HG03565 (cell line): ENCODE results near the gene UNKL.
A peak's percentile ranks its signal among the peaks of the same experiment; 100 is the strongest.

Source experiments
- ATAC-seq: cut with Tn5 transposase; IDR thresholded peaks from one replicate; pipeline ENCODE4 v1.9.1; 2021; ENCODE audit warnings: mild to moderate bottlenecking, moderate library complexity; ENCODE audit not compliant: unreplicated experiment

Gene UNKL

GRCh38 chr16:1356061-1356900, 58.2 kb downstream of the UNKL start:
- ATAC-seq = no peak

- no peak for ATAC-seq
Measured at GRCh38 chr16:1355591-1355990, 58.9 kb downstream of the UNKL start.

- no peak for ATAC-seq
Measured at GRCh38 chr16:1354815-1355540, 59.5 kb downstream of the UNKL start.

DNA sequence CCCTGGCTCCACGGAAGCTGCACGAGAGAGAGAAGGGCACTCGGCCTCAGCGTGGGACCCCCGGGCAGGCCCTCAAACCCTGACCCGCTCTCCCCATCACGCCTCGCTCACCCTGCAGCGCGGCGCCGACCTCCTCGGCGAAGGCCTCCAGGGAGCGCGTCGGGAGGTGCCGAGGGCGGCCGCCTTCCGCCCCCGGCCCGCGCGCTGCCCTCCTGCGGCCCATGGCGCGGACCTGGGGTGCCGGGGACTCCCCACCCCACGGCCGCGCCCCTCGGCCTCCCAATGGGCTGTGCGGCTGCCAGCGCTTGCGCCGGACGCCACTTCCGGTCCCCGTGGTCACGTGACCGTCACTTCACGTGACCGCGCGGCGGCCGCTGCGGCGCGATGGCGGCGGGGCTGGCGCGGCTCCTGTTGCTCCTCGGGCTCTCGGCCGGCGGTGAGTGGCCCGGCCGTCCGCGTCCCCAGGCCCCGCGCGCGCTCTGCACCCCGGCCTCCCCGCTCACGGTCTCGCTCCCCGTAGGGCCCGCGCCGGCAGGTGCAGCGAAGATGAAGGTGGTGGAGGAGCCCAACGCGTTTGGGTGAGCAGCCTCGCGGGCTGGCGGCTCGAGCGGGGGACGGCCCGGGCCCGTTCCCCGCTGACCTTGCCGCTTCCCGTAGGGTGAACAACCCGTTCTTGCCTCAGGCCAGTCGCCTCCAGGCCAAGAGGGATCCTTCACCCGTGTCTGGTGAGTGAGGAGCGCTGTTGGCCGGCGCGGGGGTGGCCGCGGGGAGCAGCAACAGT, 62.7 kb downstream of the UNKL start, which contains the start of the genes GNPTG and TSR3:
Gene GNPTG, plus strand, starts transcription at position 350 of the 781 bp plus-strand sequence. Its CDS starts 35 bp downstream, at position 385.
Gene TSR3, minus strand, starts transcription at position 297 of the 781 bp plus-strand sequence. Its CDS starts 74 bp downstream, at position 223.
- ATAC-seq = peak; percentile 64

DNA sequence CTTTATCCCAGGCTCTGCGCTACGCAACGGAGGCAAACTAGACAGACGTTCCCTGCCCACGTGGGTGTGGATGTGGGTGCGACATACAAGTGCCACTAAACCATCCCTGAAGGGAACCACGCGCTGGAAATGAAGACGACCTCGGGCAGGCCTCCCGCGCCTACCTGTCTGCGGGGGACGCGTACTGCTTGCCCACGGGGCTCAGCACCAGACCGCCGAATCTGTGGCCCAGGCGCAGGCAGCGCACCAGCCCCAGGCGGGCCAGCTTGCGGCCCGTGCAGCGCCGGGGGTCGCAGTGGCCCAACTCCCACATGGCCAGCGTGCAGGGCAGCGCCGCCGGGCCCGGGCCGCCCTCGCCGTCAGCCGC, 63.3 kb downstream of the UNKL start:
- peak; percentile 4 for ATAC-seq

DNA sequence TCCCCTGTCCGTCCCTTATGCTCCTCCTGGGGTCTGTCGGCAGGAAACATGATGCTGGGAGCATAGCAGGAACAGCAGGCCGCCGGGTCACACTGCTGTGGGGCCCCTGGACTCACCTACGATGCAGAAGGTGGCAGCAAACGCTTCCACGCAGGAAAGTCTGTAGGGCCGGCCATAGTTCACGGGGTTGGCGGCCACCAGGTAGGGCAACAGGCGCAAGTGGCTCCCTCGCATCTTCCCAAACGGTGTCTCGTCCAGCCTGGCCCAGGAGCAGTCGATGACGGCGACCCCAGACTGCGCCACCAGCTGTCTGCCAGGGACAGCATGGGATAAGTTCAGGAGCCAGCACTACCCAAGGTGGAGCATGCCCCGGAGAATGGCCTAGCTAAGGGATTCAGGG, 63.8 kb downstream of the UNKL start:
- no peak for ATAC-seq

- ATAC-seq = no peak
Measured at GRCh38 chr16:1349951-1350350, 64.6 kb downstream of the UNKL start.

- no peak for ATAC-seq
Measured at GRCh38 chr16:1349351-1349750, 65.2 kb downstream of the UNKL start.

DNA sequence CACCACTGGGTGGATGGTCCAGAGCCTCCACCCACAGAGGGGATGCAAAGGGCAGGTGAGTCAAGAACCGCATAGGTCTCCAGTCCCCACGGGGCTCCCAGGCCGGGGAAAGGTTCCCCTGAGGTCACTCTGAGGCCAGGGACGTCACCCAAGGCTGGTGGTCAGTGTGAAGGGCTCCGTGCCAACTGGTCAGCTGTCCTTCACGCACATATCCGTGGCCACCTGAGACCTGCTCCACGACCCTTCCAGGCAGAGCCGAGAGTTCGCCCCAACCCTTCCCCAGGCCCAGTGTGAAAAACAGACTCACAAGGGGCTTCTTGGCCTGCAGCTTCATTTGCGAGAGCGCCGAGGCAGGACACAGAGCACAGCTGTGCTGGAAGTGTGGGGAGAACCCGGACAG, 65.6 kb downstream of the UNKL start:
- ATAC-seq = no peak

- ATAC-seq = no peak
Measured at GRCh38 chr16:1348441-1348840, 66.1 kb downstream of the UNKL start.

- ATAC-seq = no peak
Measured at GRCh38 chr16:1347962-1348361, 66.5 kb downstream of the UNKL start.

DNA sequence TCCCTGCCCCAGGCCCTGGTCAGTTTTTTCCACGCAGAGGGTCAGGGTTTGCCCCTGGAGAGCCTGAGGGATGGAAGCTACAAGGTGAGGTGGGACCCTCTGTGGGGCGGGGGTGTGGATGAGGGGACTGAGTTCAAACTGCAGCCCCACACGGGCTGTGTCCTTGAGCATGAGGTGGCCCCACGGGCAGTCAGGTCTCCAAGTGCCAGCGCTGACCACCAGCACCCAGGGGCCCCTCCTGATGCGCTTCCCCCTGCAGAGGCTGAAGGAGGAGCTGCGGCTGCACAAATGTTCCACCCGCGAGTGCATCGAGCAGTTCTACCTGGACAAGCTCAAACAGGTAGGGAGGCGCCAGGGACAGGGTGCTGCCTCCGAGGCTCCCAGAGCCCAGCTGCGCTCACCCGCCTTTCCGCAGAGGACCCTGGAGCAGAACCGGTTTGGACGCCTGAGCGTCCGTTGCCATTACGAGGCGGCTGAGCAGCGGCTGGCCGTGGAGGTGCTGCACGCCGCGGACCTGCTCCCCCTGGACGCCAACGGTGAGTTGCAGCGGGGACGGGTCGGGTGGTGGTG, 67.1 kb downstream of the UNKL start:
- no peak for ATAC-seq

- ATAC-seq = no peak
Measured at GRCh38 chr16:1346422-1347285, 67.8 kb downstream of the UNKL start.

- ATAC-seq = no peak
Measured at GRCh38 chr16:1345651-1346421, 68.7 kb downstream of the UNKL start.

GRCh38 chr16:1345087-1345486, 69.4 kb downstream of the UNKL start:
- no peak for ATAC-seq

DNA sequence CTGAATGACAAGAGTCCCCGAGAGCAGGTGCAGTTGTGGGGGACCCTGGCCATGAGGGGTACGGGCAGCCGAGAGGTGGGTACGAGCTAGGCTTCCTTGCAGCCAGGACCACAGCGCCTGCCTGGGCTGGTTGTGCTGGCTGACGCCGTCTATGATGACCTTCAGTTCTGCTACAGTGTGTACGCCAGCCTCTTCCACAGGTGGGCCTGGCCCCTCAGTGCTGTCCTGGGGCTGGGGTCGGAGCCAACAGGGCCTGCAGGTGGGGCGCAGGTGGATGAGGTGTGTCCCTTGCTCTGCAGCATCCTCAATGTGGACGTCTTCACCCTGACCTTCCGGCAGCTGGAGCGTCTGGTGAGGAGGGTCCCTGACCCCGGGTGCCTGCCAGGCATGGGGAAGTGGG, 70.0 kb downstream of the UNKL start:
- no peak for ATAC-seq

DNA sequence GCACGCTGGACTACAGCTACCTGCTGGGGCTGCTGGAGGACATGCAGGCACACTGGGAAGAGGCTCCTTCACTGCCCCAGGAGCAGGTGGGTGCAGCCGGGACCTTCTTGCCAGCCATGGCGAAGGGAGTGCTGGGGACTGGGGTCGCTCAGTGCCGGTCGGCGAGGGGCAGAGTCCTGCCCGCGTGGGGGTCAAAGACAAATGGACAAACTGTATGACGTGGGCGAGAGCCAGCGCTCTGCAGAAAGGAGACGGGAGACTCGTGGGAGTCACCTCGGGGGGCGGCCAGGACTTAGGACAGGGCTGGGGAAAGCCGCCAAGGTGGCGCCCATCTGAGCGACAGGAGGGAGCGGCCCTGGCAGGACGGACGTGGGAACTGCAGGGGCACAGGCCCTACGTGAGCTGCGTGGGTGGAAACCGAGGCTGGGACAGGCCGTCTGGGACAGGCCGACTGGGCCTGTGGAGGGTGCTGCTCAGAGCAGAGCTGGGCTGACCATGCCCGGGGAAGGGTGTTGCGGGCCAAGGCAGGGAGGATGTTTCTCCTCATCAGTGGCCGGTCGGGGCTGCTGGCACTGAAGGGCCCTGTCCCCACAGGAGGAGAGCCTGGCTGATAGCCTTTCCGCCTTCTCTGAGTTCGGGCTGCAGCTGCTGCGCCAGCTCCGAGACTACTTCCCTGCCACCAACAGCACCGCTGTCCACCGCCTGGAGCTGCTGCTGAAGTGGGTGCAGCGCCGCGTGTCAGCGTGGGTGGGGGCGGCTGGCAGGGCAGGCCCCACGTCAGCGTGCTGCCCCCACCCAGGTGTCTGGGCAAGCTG, 70.9 kb downstream of the UNKL start:
- ATAC-seq = no peak
